IPS-20b (cell line): Measurements from ENCODE around the gene NOP53.
"Not testable (repeated sequence)": the region's sequence is repeated elsewhere in the genome, so short reads cannot be mapped to it uniquely, and the experiment has no call there.

Experiments used
- H3K27ac ChIP-seq: one replicate; pipeline ENCODE4 v1.5.1; 2013; ENCODE audit warnings: low read length
- H3K27me3 ChIP-seq: 2 replicates; pipeline ENCODE4 v1.6.1; 2013; ENCODE audit warnings: mild to moderate bottlenecking, low read length, inconsistent platforms; ENCODE audit not compliant: insufficient read depth
- H3K36me3 ChIP-seq: 2 replicates; pipeline ENCODE4 v1.6.1; 2013; ENCODE audit warnings: low read depth, mild to moderate bottlenecking, inconsistent platforms, low read length, moderate library complexity; ENCODE audit not compliant: insufficient read depth
- H3K4me1 ChIP-seq: 2 replicates; pipeline ENCODE4 v1.6.1; 2013; ENCODE audit warnings: mild to moderate bottlenecking, control low read depth, inconsistent platforms, low read length, moderate library complexity; ENCODE audit not compliant: insufficient read depth
- H3K4me3 ChIP-seq: 2 replicates; pipeline ENCODE4 v1.5.1; 2013; ENCODE audit warnings: mild to moderate bottlenecking, low read length, inconsistent platforms
- H3K9ac ChIP-seq: 2 replicates; pipeline ENCODE4 v1.6.1; 2013; ENCODE audit warnings: low read depth, mild to moderate bottlenecking, inconsistent platforms, low read length, moderate library complexity
- H3K9me3 ChIP-seq: 2 replicates; pipeline ENCODE4 v1.6.1; 2013; ENCODE audit warnings: mild to moderate bottlenecking, low read depth, low read length, inconsistent platforms; ENCODE audit not compliant: insufficient read depth

Gene NOP53

DNA sequence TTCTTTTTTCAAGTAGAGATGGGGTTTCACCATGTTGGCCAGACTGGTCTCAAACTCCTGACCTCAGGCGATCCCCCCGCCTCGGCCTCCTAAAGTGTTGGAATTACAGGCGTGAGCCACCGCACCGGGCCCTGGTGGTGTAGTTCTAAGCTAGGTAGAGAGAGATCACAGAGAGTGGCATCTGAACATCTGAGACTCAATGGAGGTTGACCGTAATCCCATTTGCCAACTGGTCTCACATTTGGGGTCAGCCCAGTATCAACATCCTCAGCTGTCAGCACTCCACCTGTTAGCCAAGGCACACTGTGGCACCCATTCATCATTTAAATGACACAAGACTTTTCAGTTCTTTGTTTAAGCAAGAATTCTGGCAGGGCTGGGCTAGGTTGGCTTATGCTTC, 41.2 kb downstream of the NOP53 start:
- H3K27ac ChIP-seq: no peak overlapping the region
- H3K4me3 ChIP-seq: no peak overlapping the region
- H3K9me3 ChIP-seq: no peaks in the 10 kb centered on the region
- no peaks in the 10 kb centered on the region for H3K27me3 ChIP-seq
- H3K9ac ChIP-seq: no peak overlapping the region
- peaks cover 46% of the 10 kb centered on the region for H3K36me3 ChIP-seq
- H3K4me1 ChIP-seq: 0 out of 2 replicates have a peak, but pooled peaks cover 4% of the 10 kb centered on the region

DNA sequence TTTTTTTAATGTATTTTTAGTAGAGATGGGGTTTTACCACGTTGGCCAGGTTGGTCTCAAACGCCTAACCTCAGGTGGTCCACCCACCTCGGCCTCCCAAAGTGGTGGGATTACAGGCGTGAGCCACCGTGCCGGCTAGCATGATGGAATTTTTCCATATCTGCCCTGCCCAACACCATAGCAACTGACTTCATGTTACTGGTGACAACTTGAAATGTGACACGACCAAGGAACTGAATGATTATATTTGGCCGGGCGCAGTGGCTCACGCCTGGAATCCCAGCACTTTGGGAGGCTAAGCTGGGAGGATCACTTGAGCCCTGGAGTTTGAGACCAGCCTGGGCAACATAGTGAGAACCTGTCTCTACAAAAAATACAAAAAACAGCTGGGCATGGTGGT, 42.0 kb downstream of the NOP53 start:
- H3K9me3 ChIP-seq, H3K27ac ChIP-seq, H3K4me3 ChIP-seq, H3K4me1 ChIP-seq, H3K27me3 ChIP-seq, H3K9ac ChIP-seq: not testable (repeated sequence)
- peaks cover 38% of the 10 kb centered on the region for H3K36me3 ChIP-seq

- not testable (repeated sequence) for H3K4me1 ChIP-seq, H3K27me3 ChIP-seq, H3K9me3 ChIP-seq, H3K27ac ChIP-seq, H3K4me3 ChIP-seq
- Histone ChIP-seq H3K36me3 (peaks cover 13% of the 10 kb centered on the region), H3K9ac (peak overlapping the region; percentile 56; the same call in 1 of the 2 replicates)
These were observed 44.5 kb downstream of the NOP53 start for GRCh38 chr19:47789811-47790210.

GRCh38 chr19:47790398-47790814, 45.1 kb downstream of the NOP53 start:
- Histone ChIP-seq H3K36me3 (peaks cover 8% of the 10 kb centered on the region), H3K9me3 (0 out of 2 replicates have a peak, but pooled peaks cover 5% of the 10 kb centered on the region), H3K4me1 (0 out of 2 replicates have a peak, but pooled peaks cover 4% of the 10 kb centered on the region), H3K9ac (0 out of 2 replicates have a peak overlapping the region, but pooled peaks have one; percentile 56), H3K27ac (no peak overlapping the region), H3K27me3 (no peaks in the 10 kb centered on the region), H3K4me3 (no peak overlapping the region; the same call in 1 of the 2 replicates)

DNA sequence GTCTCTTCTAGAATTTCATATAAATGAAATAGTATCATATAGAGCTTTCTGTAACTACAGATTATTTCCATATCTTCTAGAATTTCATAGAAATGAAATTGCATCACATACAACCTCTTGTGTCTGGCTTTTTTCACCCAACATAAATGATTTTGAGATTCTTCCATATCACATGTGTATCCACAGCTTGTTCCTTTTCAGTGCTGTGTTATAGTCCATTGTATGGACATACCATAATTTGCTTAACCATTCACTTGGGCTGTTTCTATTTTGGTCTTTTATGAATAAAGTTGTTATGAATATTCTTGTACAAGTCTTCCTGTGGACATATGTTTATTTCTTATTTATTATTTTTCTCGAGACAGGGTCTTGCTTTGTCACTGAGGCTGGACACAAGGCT, 47.3 kb downstream of the NOP53 start:
- Histone ChIP-seq H3K27ac (no peak overlapping the region), H3K4me3 (no peak overlapping the region), H3K9ac (no peak overlapping the region), H3K27me3 (no peaks in the 10 kb centered on the region), H3K9me3 (0 out of 2 replicates have a peak, but pooled peaks cover 5% of the 10 kb centered on the region), H3K4me1 (0 out of 2 replicates have a peak, but pooled peaks cover 4% of the 10 kb centered on the region), H3K36me3 (no peaks in the 10 kb centered on the region)

GRCh38 chr19:47794526-47794925, 49.2 kb downstream of the NOP53 start:
- H3K4me1 ChIP-seq: 0 out of 2 replicates have a peak, but pooled peaks cover 4% of the 10 kb centered on the region
- H3K9me3 ChIP-seq: 0 out of 2 replicates have a peak, but pooled peaks cover 5% of the 10 kb centered on the region
- H3K27me3 ChIP-seq: no peaks in the 10 kb centered on the region
- H3K36me3 ChIP-seq: no peaks in the 10 kb centered on the region
- H3K27ac ChIP-seq: no peak overlapping the region
- no peak overlapping the region for H3K9ac ChIP-seq
- H3K4me3 ChIP-seq: no peak overlapping the region

DNA sequence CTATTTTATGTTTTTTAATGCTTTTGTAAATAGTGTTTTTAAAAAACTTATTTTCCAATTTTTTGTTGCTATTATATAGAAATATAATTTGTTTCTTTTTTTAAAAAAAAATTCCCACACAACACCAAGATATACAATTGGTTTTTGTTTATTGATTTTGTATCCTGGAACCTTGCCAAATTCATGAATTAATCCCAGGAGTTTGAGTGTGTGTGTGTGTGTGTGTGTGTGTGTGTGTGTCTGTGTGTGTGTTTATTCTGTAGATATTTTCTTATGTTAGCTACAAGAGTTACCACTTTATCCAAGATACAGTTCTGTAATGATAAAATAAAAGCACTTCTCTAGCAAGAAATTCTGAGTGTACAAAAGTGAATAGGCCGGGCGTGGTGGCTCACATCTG, 51.4 kb downstream of the NOP53 start:
- H3K27me3 ChIP-seq: no peaks in the 10 kb centered on the region
- no peaks in the 10 kb centered on the region for H3K4me1 ChIP-seq
- H3K9ac ChIP-seq: no peak overlapping the region

DNA sequence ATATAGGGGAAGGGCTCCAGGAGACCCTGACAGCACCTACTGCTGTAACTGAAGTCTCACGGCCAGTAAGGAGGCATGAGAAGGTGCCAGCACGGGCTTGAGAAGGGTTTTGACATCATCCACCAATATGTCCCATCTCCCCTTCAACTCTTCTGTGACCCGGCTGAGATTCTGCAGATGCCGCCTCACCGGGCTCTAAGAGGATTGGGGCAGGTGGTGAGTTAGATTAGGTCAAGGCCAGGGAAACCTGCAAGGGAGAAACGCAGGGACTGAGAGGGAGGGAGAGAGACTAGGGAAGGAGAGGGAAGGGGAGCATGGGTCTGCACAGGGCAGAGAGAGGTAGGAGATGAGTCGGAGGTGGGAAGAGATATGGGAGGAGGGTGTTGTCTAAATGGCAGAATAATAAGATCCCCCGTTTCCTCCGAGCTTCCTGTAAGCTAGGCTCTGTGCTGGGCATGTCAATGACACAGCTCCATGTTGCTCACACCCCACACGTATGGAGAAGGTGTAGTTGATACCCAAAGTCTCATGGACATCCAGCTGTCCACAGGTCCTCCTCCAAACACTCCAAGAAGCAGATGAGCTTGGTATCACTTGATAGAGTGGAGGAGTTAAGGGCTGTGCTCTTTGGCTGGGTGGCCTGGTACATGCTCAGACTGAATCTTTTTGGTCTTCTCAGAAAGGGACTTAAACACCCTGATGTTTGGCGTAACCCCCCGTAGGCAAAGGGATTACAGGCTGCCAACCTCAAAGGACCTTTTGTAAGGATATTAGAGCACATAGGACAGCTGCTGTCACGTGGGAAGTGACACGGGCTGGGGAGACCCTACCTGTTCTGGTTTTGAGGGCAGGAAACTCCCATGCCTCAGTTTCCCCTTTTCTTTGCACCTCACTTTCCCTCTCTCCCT, 52.9 kb downstream of the NOP53 start:
- no peaks in the 10 kb centered on the region for H3K27me3 ChIP-seq
- H3K4me3 ChIP-seq: no peak overlapping the region
- H3K9me3 ChIP-seq: 0 out of 2 replicates have a peak, but pooled peaks cover 9% of the 10 kb centered on the region
- no peaks in the 10 kb centered on the region for H3K36me3 ChIP-seq
- no peaks in the 10 kb centered on the region for H3K4me1 ChIP-seq
- no peak overlapping the region for H3K27ac ChIP-seq
- H3K9ac ChIP-seq: no peak overlapping the region

More for the DNA sequence above, 51.4 kb downstream of the NOP53 start:
- Histone ChIP-seq H3K27ac (no peak overlapping the region), H3K4me3 (no peak overlapping the region), H3K36me3 (no peaks in the 10 kb centered on the region), H3K9me3 (0 out of 2 replicates have a peak, but pooled peaks cover 14% of the 10 kb centered on the region)

DNA sequence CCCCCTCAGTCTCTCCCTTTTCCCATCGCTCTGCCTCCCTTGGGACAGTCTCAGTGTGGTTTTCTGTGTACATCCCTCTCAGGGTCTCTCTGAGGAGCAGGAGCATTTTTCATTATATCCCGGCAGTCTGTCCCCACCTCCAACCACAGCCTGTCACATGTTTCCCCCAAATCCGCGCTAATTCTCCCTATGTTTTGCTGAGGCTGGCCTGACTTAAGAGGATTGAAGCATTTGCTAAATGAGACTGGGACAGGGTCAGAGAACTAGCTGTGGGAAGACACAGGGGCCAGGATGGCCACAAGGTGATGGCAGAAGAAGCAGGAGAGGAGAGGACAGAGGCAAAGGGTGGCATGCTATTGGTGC, 53.5 kb downstream of the NOP53 start:
- Histone ChIP-seq H3K36me3 (no peaks in the 10 kb centered on the region), H3K9ac (no peak overlapping the region), H3K4me1 (no peaks in the 10 kb centered on the region), H3K27me3 (no peaks in the 10 kb centered on the region), H3K9me3 (0 out of 2 replicates have a peak, but pooled peaks cover 9% of the 10 kb centered on the region), H3K27ac (no peak overlapping the region), H3K4me3 (no peak overlapping the region)

- 0 out of 2 replicates have a peak, but pooled peaks cover 9% of the 10 kb centered on the region for H3K9me3 ChIP-seq
- no peaks in the 10 kb centered on the region for H3K4me1 ChIP-seq
- no peaks in the 10 kb centered on the region for H3K36me3 ChIP-seq
- H3K27me3 ChIP-seq: no peaks in the 10 kb centered on the region
- H3K4me3 ChIP-seq: no peak overlapping the region
- no peak overlapping the region for H3K9ac ChIP-seq
- no peak overlapping the region for H3K27ac ChIP-seq
These were observed 55.9 kb downstream of the NOP53 start for GRCh38 chr19:47801270-47801669.

- 0 out of 2 replicates have a peak, but pooled peaks cover 9% of the 10 kb centered on the region for H3K9me3 ChIP-seq
- no peak overlapping the region for H3K9ac ChIP-seq
- H3K27ac ChIP-seq: no peak overlapping the region
- no peak overlapping the region for H3K4me3 ChIP-seq
- H3K4me1 ChIP-seq: no peaks in the 10 kb centered on the region
- no peaks in the 10 kb centered on the region for H3K27me3 ChIP-seq
- H3K36me3 ChIP-seq: no peaks in the 10 kb centered on the region
These were observed 57.2 kb downstream of the NOP53 start for GRCh38 chr19:47802521-47803043.

- H3K27me3 ChIP-seq, H3K9me3 ChIP-seq, H3K4me1 ChIP-seq, H3K27ac ChIP-seq, H3K4me3 ChIP-seq, H3K36me3 ChIP-seq, H3K9ac ChIP-seq: not testable (repeated sequence)
These were observed 57.8 kb downstream of the NOP53 start for GRCh38 chr19:47803148-47803547.
